ENCODE results near the gene PPP1R13B. TPM values are rescaled to one million over a fixed set of nuclear protein-coding genes. Genes with fewer than 3 reads are reported as not detected.

Gene PPP1R13B
- total RNA-seq, 4 donors from 2014 or later = 10.4 to 24.6 (median 11.8) TPM

DNA sequence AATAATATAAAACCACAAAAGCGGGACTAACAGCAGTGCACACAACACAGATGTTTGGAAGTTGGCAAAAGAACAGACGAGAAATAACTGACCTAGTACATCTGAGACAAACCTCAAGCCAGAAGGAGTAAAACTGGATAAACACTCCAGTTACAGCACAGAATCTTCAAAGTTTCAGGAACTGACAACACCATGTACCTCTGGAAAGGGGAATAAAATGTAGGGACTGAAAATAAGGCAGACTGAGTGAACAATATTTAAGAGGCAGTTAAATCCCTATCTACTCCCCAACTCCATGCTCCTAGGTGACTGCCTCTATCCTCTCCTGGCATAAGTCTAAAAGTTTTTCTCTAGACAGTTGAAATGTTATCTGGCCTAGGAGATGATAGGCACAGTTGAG, 73.9 kb downstream of the PPP1R13B start:
- Histone ChIP-seq H3K9me3 (no peaks in the 10 kb centered on the region), H3K36me3 (peaks cover 0 to 3% of the 10 kb centered on the region in 2 donors), H3K27me3 (no peaks in the 10 kb centered on the region), H3K4me1 (peaks cover 0 to 8% of the 10 kb centered on the region in 2 donors), H3K27ac (no peak overlapping the region), H3K4me3 (no peak overlapping the region)
- intact Hi-C loops (cut with DNase I; ENCODE audit: low total_unique reads) = no loop called here
- no peak for ATAC-seq
- DNase-seq = no peak
- in situ Hi-C loops (cut with MboI; ENCODE audit: low sequenced_read_pairs in 4 of 4) = no loop called here
- TF ChIP-seq, protein P1, sequence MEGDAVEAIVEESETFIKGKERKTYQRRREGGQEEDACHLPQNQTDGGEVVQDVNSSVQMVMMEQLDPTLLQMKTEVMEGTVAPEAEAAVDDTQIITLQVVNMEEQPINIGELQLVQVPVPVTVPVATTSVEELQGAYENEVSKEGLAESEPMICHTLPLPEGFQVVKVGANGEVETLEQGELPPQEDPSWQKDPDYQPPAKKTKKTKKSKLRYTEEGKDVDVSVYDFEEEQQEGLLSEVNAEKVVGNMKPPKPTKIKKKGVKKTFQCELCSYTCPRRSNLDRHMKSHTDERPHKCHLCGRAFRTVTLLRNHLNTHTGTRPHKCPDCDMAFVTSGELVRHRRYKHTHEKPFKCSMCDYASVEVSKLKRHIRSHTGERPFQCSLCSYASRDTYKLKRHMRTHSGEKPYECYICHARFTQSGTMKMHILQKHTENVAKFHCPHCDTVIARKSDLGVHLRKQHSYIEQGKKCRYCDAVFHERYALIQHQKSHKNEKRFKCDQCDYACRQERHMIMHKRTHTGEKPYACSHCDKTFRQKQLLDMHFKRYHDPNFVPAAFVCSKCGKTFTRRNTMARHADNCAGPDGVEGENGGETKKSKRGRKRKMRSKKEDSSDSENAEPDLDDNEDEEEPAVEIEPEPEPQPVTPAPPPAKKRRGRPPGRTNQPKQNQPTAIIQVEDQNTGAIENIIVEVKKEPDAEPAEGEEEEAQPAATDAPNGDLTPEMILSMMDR (IDR thresholded peaks at IDR 0.05 in 4 of 5, conservative IDR thresholded peaks at IDR 0.05 in 1 of 5) = no peak
- TF ChIP-seq POLR2A (IDR thresholded peaks at IDR 0.05) = no peak

GRCh38 chr14:103772078-103772712, 75.2 kb downstream of the PPP1R13B start:
- no peaks in the 10 kb centered on the region for H3K9me3 ChIP-seq
- no peaks in the 10 kb centered on the region for H3K36me3 ChIP-seq
- DNase-seq (no peak), ATAC-seq (no peak)
- intact Hi-C loops (cut with DNase I; ENCODE audit: low total_unique reads) = no loop called here
- in situ Hi-C loops (cut with MboI; ENCODE audit: low sequenced_read_pairs in 4 of 4) = no loop called here
- no peak overlapping the region for H3K4me3 ChIP-seq
- no peak overlapping the region for H3K27ac ChIP-seq
- peaks cover 0 to 8% of the 10 kb centered on the region in 2 donors for H3K4me1 ChIP-seq
- TF ChIP-seq POLR2A (IDR thresholded peaks at IDR 0.05) = no peak
- TF ChIP-seq, protein P1 (IDR thresholded peaks at IDR 0.05 in 4 of 5, conservative IDR thresholded peaks at IDR 0.05 in 1 of 5) = no peak
- no peaks in the 10 kb centered on the region for H3K27me3 ChIP-seq

DNA sequence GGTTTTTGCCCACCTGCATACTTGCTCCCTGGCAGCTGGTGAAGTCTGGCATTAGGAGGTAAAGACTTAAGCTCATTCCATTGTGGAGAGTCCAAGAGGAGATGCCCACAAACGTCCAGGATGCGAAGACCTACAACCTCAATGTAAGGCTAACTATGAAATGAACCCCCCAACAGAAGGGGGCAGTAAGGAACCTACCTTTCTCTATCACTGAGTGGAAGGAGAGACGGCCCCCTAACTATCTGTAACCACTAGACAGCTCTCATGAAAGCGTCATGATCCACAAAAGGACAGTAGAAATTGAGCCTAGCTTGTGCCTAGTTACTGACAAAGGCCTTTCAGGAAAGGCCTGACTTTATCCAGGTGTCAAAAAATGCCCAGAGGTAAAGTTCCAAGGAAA, 76.5 kb downstream of the PPP1R13B start:
- no peaks in the 10 kb centered on the region for H3K9me3 ChIP-seq
- DNase-seq (no peak), ATAC-seq (no peak)
- H3K4me3 ChIP-seq = no peak overlapping the region
- intact Hi-C loops (cut with DNase I; ENCODE audit: low total_unique reads) = no loop called here
- in situ Hi-C loops (cut with MboI; ENCODE audit: low sequenced_read_pairs in 4 of 4) = no loop called here
- H3K4me1 ChIP-seq = peaks cover 0 to 8% of the 10 kb centered on the region in 2 donors
- H3K27me3 ChIP-seq = no peaks in the 10 kb centered on the region
- no peak for TF ChIP-seq POLR2A (IDR thresholded peaks at IDR 0.05)
- TF ChIP-seq, protein P1 (IDR thresholded peaks at IDR 0.05 in 4 of 5, conservative IDR thresholded peaks at IDR 0.05 in 1 of 5) = no peak
- no peak overlapping the region for H3K27ac ChIP-seq
- H3K36me3 ChIP-seq = no peaks in the 10 kb centered on the region

DNA sequence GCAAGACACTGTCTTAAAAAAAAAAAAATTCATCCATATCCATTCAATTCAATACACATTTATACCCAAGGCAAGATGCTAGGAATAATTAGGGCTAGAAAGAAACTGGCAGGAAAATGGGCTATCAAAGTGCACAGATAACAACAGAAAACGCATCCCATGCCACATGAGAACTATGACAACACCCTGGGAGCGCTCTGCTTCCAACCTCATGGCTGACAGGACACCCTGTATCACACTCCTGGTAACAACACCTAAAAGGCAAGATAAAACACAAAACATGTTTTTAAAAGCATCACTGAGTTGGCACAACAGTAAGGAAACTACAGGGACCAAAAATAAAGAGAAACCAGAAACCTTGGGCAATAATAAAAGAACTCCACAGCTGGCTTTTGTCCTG, 76.9 kb downstream of the PPP1R13B start:
- TF ChIP-seq POLR2A (IDR thresholded peaks at IDR 0.05) = no peak
- TF ChIP-seq, protein P1 (IDR thresholded peaks at IDR 0.05 in 4 of 5, conservative IDR thresholded peaks at IDR 0.05 in 1 of 5) = no peak
- Histone ChIP-seq H3K9me3 (no peaks in the 10 kb centered on the region), H3K27ac (no peak overlapping the region), H3K4me3 (no peak overlapping the region), H3K36me3 (no peaks in the 10 kb centered on the region), H3K27me3 (no peaks in the 10 kb centered on the region), H3K4me1 (peaks cover 0 to 4% of the 10 kb centered on the region in 2 donors)
- ATAC-seq (no peak), DNase-seq (no peak)
- in situ Hi-C loops (cut with MboI; ENCODE audit: low sequenced_read_pairs in 4 of 4) = no loop called here
- intact Hi-C loops (cut with DNase I; ENCODE audit: low total_unique reads) = no loop called here
